Esophagus muscularis mucosa (tissue), 4 donors: ENCODE results near the gene PLXDC2. TPM values are rescaled to one million over a fixed set of nuclear protein-coding genes. Genes with fewer than 3 reads are reported as not detected.
A peak's percentile ranks its signal among the peaks of the same experiment; 100 is the strongest.

Experiments used
- DNase-seq: peaks from one replicate; pipeline ENCODE4 v3.0.0-alpha.2; 2017; ENCODE audit errors: extremely low spot score
- H3K27ac ChIP-seq, 4 donors: fragments of 200-600 bp; sonication (generic); replicated peaks in 1 of 4; 1 replicate in 3 of 4; 2 replicates in 1 of 4; pipeline ENCODE4 v1.5.1; 2016 to 2019; ENCODE audit warnings: mild to moderate bottlenecking in 1 of 4
- H3K27me3 ChIP-seq, 4 donors: fragments of 200-600 bp; sonication (generic); one replicate each; pipeline versions ENCODE4 v1.5.1 to v1.6.0; 2016 to 2019
- H3K36me3 ChIP-seq, 4 donors: fragments of 200-600 bp; sonication (generic); one replicate each; pipeline ENCODE4 v1.5.1; 2016 to 2019
- H3K4me1 ChIP-seq, 4 donors: fragments of 200-600 bp; sonication (generic); one replicate each; pipeline ENCODE4 v1.5.1; 2016 to 2019
- H3K4me3 ChIP-seq, 4 donors: fragments of 200-600 bp; sonication (generic); 1 replicate in 2 of 4; 2 replicates in 2 of 4; pipeline ENCODE4 v1.5.1; 2016 to 2019; ENCODE audit warnings: mild to moderate bottlenecking in 4 of 4, moderate library complexity in 1 of 4
- H3K9me3 ChIP-seq, 4 donors: fragments of 200-600 bp; sonication (generic); 1 replicate in 3 of 4; 2 replicates in 1 of 4; pipeline ENCODE4 v1.5.1; 2016 to 2019
- EP300 ChIP-seq: sonication (generic); formaldehyde crosslinking; IDR thresholded peaks from one replicate; pipeline ENCODE4 v1.6.1; 2017; ENCODE audit warnings: antibody characterized with exemption
- POLR2A ChIP-seq: fragments of 450-650 bp; IDR thresholded peaks from one replicate; pipeline ENCODE4 v1.6.1; 2017; ENCODE audit warnings: antibody characterized with exemption, moderate library complexity, mild to moderate bottlenecking, low read depth
- POLR2AphosphoS5 ChIP-seq, 2 donors: sonication (generic); formaldehyde crosslinking; IDR thresholded peaks; one replicate each; pipeline ENCODE4 v1.6.1; 2017; ENCODE audit warnings: antibody characterized with exemption in 2 of 2
- WGBS: methylation state at CpG from one replicate; pipeline ENCODE4 v1.1.5; 2018; 5-methylcytosine and 5-hydroxymethylcytosine counted together
- intact Hi-C: fragments of 100-400 bp; cut with DNase I; formaldehyde crosslinking; loops from one replicate; pipeline ENCODE4 v1.15.1; 2023
- total RNA-seq, 4 donors: library from RNA; depleted of rRNA; stranded (reverse); fragments of >200 nt; gene quantifications; one replicate each; pipeline versions ENCODE4 v1.1.0 to v1.2.1, GENCODE V29; 2016
- TF ChIP-seq, protein P1 (sequence below), 3 experiments: fragments of 200-600 bp in 2 of 3; fragments of 450-650 bp in 1 of 3; sonication (generic) in 2 of 3; IDR thresholded peaks; one replicate each; pipeline ENCODE4 v1.5.1; 2017 to 2019; ENCODE audit warnings: antibody characterized with exemption in 3 of 3, mild to moderate bottlenecking in 2 of 3, moderate library complexity in 1 of 3

The PLXDC2 gene
- total RNA-seq, 4 donors from 2014 or later: 28.7 to 54.2 (median 42.4) TPM

DNA sequence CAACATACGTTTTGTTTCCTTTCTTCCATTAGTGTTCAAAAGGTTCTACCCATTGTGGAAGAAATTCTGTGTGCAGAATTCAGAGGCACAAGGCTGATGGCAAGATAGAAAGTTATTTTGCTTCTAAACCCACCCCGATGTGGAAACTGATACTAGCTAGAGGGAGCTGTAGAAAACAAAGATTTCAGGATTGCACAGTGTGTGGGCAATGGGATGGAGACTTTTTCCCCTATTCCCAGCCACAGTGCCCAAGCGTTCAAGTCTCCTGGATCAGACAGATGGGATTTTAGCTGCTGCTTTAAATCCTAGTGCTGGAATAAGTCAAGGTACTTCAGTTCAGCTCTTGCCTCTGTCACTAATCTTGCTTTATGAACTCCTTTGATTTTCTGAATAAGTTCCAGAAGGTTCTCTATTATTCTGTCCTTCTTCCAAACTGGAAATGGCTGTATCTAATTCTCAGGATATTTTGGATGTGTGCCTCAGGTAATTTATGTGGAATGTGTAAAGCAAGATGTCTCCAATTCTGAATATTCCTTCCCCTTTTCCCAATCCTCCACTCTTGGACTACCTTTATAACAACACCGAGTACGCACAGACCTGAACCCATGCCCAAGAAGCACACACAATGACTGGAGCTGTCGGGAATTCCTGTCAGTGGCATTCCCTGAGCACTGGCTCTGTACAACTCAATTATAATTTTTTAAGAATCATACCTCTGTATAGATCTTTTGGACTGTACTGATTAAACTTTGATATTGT, 473.0 kb downstream of the PLXDC2 start:
- Histone ChIP-seq H3K4me1 (peaks cover 3 to 33% (median 27%) of the 10 kb centered on the region in 4 donors), H3K36me3 (no peaks in the 10 kb centered on the region), H3K9me3 (no peaks in the 10 kb centered on the region), H3K4me3 (no peak overlapping the region), H3K27ac (no peak overlapping the region), H3K27me3 (no peaks in the 10 kb centered on the region)
- intact Hi-C loops: no loop called here
- no peak for DNase-seq
- 46% methylated on average over 6 of the region's 6 CpGs for WGBS
- TF ChIP-seq POLR2AphosphoS5 (IDR thresholded peaks at IDR 0.05) (no peak), POLR2A (no peak), EP300 (no peak)

DNA sequence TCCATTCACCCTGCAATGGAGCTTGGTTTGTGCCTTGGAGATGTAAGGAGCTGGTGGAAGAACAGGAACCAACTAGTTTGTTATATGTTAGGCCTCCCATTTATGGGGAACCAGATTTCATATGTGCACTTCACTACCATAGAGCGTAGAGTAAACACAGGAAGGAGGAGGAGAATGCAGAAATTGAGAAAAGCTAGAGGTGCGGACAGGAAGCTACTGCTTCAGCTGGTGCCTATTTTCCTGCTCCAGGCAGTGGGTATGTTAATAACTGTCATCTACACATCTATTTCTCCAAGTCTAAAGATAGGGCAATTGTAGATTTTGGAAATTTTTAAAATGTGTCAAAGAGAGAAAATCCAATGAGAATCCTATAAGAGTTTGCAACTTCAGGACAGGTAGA, 482.2 kb downstream of the PLXDC2 start:
- no peak for DNase-seq
- Histone ChIP-seq H3K27me3 (no peaks in the 10 kb centered on the region), H3K4me3 (no peak overlapping the region), H3K27ac (no peak overlapping the region), H3K9me3 (peaks cover 0 to 11% (median 0%) of the 10 kb centered on the region in 4 donors), H3K36me3 (no peaks in the 10 kb centered on the region), H3K4me1 (peaks cover 0 to 6% (median 0%) of the 10 kb centered on the region in 4 donors)
- intact Hi-C loops: no loop called here
- WGBS: 93% methylated on average over 2 of the region's 2 CpGs
- TF ChIP-seq, protein P1, sequence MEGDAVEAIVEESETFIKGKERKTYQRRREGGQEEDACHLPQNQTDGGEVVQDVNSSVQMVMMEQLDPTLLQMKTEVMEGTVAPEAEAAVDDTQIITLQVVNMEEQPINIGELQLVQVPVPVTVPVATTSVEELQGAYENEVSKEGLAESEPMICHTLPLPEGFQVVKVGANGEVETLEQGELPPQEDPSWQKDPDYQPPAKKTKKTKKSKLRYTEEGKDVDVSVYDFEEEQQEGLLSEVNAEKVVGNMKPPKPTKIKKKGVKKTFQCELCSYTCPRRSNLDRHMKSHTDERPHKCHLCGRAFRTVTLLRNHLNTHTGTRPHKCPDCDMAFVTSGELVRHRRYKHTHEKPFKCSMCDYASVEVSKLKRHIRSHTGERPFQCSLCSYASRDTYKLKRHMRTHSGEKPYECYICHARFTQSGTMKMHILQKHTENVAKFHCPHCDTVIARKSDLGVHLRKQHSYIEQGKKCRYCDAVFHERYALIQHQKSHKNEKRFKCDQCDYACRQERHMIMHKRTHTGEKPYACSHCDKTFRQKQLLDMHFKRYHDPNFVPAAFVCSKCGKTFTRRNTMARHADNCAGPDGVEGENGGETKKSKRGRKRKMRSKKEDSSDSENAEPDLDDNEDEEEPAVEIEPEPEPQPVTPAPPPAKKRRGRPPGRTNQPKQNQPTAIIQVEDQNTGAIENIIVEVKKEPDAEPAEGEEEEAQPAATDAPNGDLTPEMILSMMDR (IDR thresholded peaks at IDR 0.05): no peak
- no peak for TF ChIP-seq POLR2A
- TF ChIP-seq EP300: no peak
- TF ChIP-seq POLR2AphosphoS5 (IDR thresholded peaks at IDR 0.05): no peak

DNA sequence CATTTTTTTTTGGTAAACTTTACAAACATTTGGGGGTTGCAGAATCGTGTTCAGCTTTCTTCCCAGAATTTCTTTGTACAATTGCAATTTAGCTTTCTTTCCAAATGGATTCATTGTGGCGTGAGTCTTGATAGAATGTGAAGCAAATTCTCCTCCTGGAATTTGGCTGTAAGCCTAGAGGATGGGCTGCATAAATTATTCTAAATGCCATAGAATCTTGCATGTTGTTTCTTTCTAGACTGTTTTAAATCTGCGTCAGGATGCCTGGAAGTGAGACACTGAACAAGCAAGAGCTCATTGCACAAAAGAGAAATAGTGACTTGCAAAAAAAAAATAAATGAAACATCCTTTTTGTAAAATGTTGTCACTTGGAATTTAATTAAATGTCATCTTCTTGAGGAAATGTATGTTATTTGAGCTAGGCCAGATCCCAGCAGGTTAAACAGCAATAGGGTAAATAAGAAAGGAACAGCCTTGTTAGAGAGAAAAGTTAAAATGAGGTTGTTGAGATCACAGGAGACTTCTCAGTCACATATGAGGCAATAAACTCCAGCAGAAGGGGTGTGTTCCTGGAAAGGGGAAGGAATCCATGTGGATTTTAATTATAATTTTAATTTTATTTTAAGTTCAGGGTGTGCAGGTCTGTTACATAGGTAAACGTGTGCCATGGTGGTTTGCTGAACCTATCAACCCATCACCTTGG, 483.0 kb downstream of the PLXDC2 start:
- Histone ChIP-seq H3K4me1 (peaks cover 0 to 6% (median 0%) of the 10 kb centered on the region in 4 donors), H3K27me3 (no peaks in the 10 kb centered on the region), H3K4me3 (no peak overlapping the region), H3K36me3 (no peaks in the 10 kb centered on the region), H3K27ac (no peak overlapping the region), H3K9me3 (peaks cover 0 to 11% (median 0%) of the 10 kb centered on the region in 4 donors)
- intact Hi-C loops: no loop called here
- TF ChIP-seq EP300: no peak
- TF ChIP-seq, protein P1 (IDR thresholded peaks at IDR 0.05): no peak
- TF ChIP-seq POLR2A: no peak
- no peak for TF ChIP-seq POLR2AphosphoS5 (IDR thresholded peaks at IDR 0.05)
- 37% methylated on average over 4 of the region's 4 CpGs for WGBS
- DNase-seq: peak; percentile 7

GRCh38 chr10:20300735-20301134, 484.5 kb downstream of the PLXDC2 start:
- H3K9me3 ChIP-seq: peaks cover 0 to 11% (median 0%) of the 10 kb centered on the region in 4 donors
- H3K4me3 ChIP-seq: no peak overlapping the region
- intact Hi-C loops: no loop called here
- peaks cover 0 to 6% (median 0%) of the 10 kb centered on the region in 4 donors for H3K4me1 ChIP-seq
- no peaks in the 10 kb centered on the region for H3K27me3 ChIP-seq
- no peak for DNase-seq
- 74% methylated on average over 2 of the region's 2 CpGs for WGBS
- H3K36me3 ChIP-seq: no peaks in the 10 kb centered on the region
- TF ChIP-seq POLR2AphosphoS5 (IDR thresholded peaks at IDR 0.05) (no peak), POLR2A (no peak), EP300 (no peak)
- TF ChIP-seq, protein P1 (IDR thresholded peaks at IDR 0.05): no peak
- H3K27ac ChIP-seq: no peak overlapping the region

DNA sequence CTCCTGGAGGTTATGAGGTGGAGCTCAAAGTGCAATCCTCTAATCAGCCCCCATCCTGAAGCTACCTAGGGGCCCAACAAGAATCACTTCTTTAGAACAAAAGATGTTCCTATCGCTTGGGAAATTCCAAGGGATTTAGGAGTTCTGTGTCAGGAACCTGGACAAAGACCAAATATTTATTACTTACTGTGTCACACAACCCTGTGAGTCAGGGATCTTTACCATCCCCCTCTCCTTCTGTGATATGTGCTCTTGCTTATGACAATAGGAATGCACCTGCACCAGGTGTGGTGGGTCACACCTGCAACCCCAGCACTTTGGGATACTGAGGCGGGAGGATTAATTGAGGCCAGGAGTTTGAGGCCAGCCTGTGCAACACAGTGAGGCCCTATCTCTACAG, 485.8 kb downstream of the PLXDC2 start:
- no peak overlapping the region for H3K4me3 ChIP-seq
- H3K9me3 ChIP-seq: peaks cover 0 to 5% (median 0%) of the 10 kb centered on the region in 4 donors
- H3K27ac ChIP-seq: no peak overlapping the region
- no peak for DNase-seq
- no peaks in the 10 kb centered on the region for H3K27me3 ChIP-seq
- TF ChIP-seq, protein P1 (IDR thresholded peaks at IDR 0.05): no peak
- TF ChIP-seq POLR2A (no peak), POLR2AphosphoS5 (IDR thresholded peaks at IDR 0.05) (no peak), EP300 (no peak)
- 91% methylated on average over 2 of the region's 2 CpGs for WGBS
- peaks cover 0 to 6% (median 0%) of the 10 kb centered on the region in 4 donors for H3K4me1 ChIP-seq
- no peaks in the 10 kb centered on the region for H3K36me3 ChIP-seq
- intact Hi-C loops: no loop called here
